ENCODE measurements around the gene GPR119. TPM values are rescaled to one million over a fixed set of nuclear protein-coding genes. Genes with fewer than 3 reads are reported as not detected.

GPR119 gene
- polyA plus RNA-seq, 1 experiment, result not detected

- CTCF ChIA-PET, result interaction anchor here (0.9 to 1.1 kb wide), 2 partner anchors 73 to 513 kb away, joined by 3 read pairs; no protein-coding TSS in a partner anchor
These were observed 16.1 kb upstream of the GPR119 start, which contains the start of gene RBMX2 for GRCh38 chrX:130401415-130402207. TSS of gene RBMX2 (plus strand) at chrX:130401987. CDS start at chrX:130402033, 46 bp downstream.

GRCh38 chrX:130395341-130395740, 9.9 kb upstream of the GPR119 start:
- ChIA-PET POLR2A (no interaction called here), CTCF (interaction anchor here (6.1 kb wide), 1 partner anchor 522 kb away, joined by 94 read pairs; no protein-coding TSS in a partner anchor)
- H3K36me3 ChIP-seq (ENCODE audit: control insufficient read depth, insufficient read depth, low read length), result no peaks in the 10 kb centered on the region
- H3K27me3 ChIP-seq (ENCODE audit: control insufficient read depth, insufficient read depth, low read length), result no peaks in the 10 kb centered on the region
- DNase-seq (ENCODE audit: low read depth), result no peak
- TF ChIP-seq CTCF (IDR thresholded peaks at IDR 0.05; ENCODE audit: insufficient read depth, low read depth, low read length), result no peak
- H3K4me3 ChIP-seq (ENCODE audit: low read depth, low read length), result no peak overlapping the region

More at GRCh38 chrX:130401415-130402207, 16.1 kb upstream of the GPR119 start, which contains the start of gene RBMX2:
- Histone ChIP-seq H3K36me3 (ENCODE audit: control insufficient read depth, insufficient read depth, low read length) (no peaks in the 10 kb centered on the region), H3K27me3 (ENCODE audit: control insufficient read depth, insufficient read depth, low read length) (no peaks in the 10 kb centered on the region), H3K4me3 (ENCODE audit: low read depth, low read length) (peak within 1 kb of the TSS; percentile 77)
- POLR2A ChIA-PET, result no interaction called here
- no peak for TF ChIP-seq CTCF (IDR thresholded peaks at IDR 0.05; ENCODE audit: insufficient read depth, low read depth, low read length)
- peak; percentile 10 for DNase-seq (ENCODE audit: low read depth)

- no peaks in the 10 kb centered on the region for H3K36me3 ChIP-seq (ENCODE audit: control insufficient read depth, insufficient read depth, low read length)
- no peaks in the 10 kb centered on the region for H3K27me3 ChIP-seq (ENCODE audit: control insufficient read depth, insufficient read depth, low read length)
- ChIA-PET CTCF (interaction anchor here (0.7 to 6.1 kb wide), 8 partner anchors 15 to 527 kb away, joined by 3 to 94 read pairs (median 4); no protein-coding TSS in a partner anchor), POLR2A (interaction anchor here (0.7 kb wide), 1 partner anchor 523 kb away, joined by 3 read pairs; no protein-coding TSS in a partner anchor)
- TF ChIP-seq CTCF (IDR thresholded peaks at IDR 0.05; ENCODE audit: insufficient read depth, low read depth, low read length), result peak; percentile 75
- no peak for DNase-seq (ENCODE audit: low read depth)
- H3K4me3 ChIP-seq (ENCODE audit: low read depth, low read length), result no peak overlapping the region
These were observed 8.1 kb upstream of the GPR119 start for GRCh38 chrX:130393451-130394074.

- ChIA-PET POLR2A (no interaction called here), CTCF (no interaction called here)
- no peaks in the 10 kb centered on the region for H3K36me3 ChIP-seq (ENCODE audit: control insufficient read depth, insufficient read depth, low read length)
- no peaks in the 10 kb centered on the region for H3K27me3 ChIP-seq (ENCODE audit: control insufficient read depth, insufficient read depth, low read length)
- no peak for TF ChIP-seq CTCF (IDR thresholded peaks at IDR 0.05; ENCODE audit: insufficient read depth, low read depth, low read length)
- no peak for DNase-seq (ENCODE audit: low read depth)
- no peak overlapping the region for H3K4me3 ChIP-seq (ENCODE audit: low read depth, low read length)
These were observed 934 bp upstream of the GPR119 start for GRCh38 chrX:130386408-130386808.

GRCh38 chrX:130378024-130378669, 7.3 kb downstream of the GPR119 start:
- ChIA-PET POLR2A (no interaction called here), CTCF (interaction anchor here (1.0 to 1.4 kb wide), 2 partner anchors 16 to 539 kb away, joined by 3 read pairs; no protein-coding TSS in a partner anchor)
- H3K27me3 ChIP-seq (ENCODE audit: control insufficient read depth, insufficient read depth, low read length), result no peaks in the 10 kb centered on the region
- no peak for TF ChIP-seq CTCF (IDR thresholded peaks at IDR 0.05; ENCODE audit: insufficient read depth, low read depth, low read length)
- H3K36me3 ChIP-seq (ENCODE audit: control insufficient read depth, insufficient read depth, low read length), result no peaks in the 10 kb centered on the region
- DNase-seq (ENCODE audit: low read depth), result no peak
- no peak overlapping the region for H3K4me3 ChIP-seq (ENCODE audit: low read depth, low read length)
